Measurements from ENCODE around the gene AGBL4. TPM values are rescaled to one million over a fixed set of nuclear protein-coding genes. Genes with fewer than 3 reads are reported as not detected.

Gene AGBL4
- total RNA-seq, 1 donor from 2014 or later, result 3.1 TPM

GRCh38 chr1:49098866-49099265, 924.9 kb downstream of the AGBL4 start:
- no peaks in the 10 kb centered on the region for H3K27me3 Mint-ChIP-seq
- no peak for DNase-seq (ENCODE audit: low spot score, unreplicated experiment)
- peaks cover 1% of the 10 kb centered on the region for H3K36me3 Mint-ChIP-seq (ENCODE audit: insufficient read depth)
- peaks cover 48% of the 10 kb centered on the region for H3K9me3 Mint-ChIP-seq (ENCODE audit: low read depth)
- no peaks in the 10 kb centered on the region for H3K4me1 Mint-ChIP-seq (ENCODE audit: low read depth)
- no peak overlapping the region for H3K4me3 Mint-ChIP-seq (ENCODE audit: low read depth)
- no peak for TF ChIP-seq CTCF (IDR thresholded peaks at IDR 0.05; ENCODE audit: unreplicated experiment)
- H3K27ac Mint-ChIP-seq, result no peak overlapping the region

- DNase-seq (ENCODE audit: low spot score, unreplicated experiment), result no peak
- Mint-ChIP-seq H3K27ac (no peak overlapping the region), H3K36me3 (ENCODE audit: insufficient read depth) (peaks cover 3% of the 10 kb centered on the region), H3K27me3 (no peaks in the 10 kb centered on the region), H3K9me3 (ENCODE audit: low read depth) (peaks cover 82% of the 10 kb centered on the region), H3K4me1 (ENCODE audit: low read depth) (no peaks in the 10 kb centered on the region), H3K4me3 (ENCODE audit: low read depth) (no peak overlapping the region)
- no peak for TF ChIP-seq CTCF (IDR thresholded peaks at IDR 0.05; ENCODE audit: unreplicated experiment)
Measured at GRCh38 chr1:49086327-49086726, 937.4 kb downstream of the AGBL4 start.

- no peak for TF ChIP-seq CTCF (IDR thresholded peaks at IDR 0.05; ENCODE audit: unreplicated experiment)
- H3K36me3 Mint-ChIP-seq (ENCODE audit: insufficient read depth), result peaks cover 3% of the 10 kb centered on the region
- no peak for DNase-seq (ENCODE audit: low spot score, unreplicated experiment)
- H3K27ac Mint-ChIP-seq, result no peak overlapping the region
- H3K4me3 Mint-ChIP-seq (ENCODE audit: low read depth), result no peak overlapping the region
- H3K27me3 Mint-ChIP-seq, result no peaks in the 10 kb centered on the region
- no peaks in the 10 kb centered on the region for H3K4me1 Mint-ChIP-seq (ENCODE audit: low read depth)
- peaks cover 77% of the 10 kb centered on the region for H3K9me3 Mint-ChIP-seq (ENCODE audit: low read depth)
Measured at GRCh38 chr1:49085079-49085478, 938.7 kb downstream of the AGBL4 start.

- Mint-ChIP-seq H3K9me3 (ENCODE audit: low read depth) (peaks cover 63% of the 10 kb centered on the region), H3K27ac (no peak overlapping the region), H3K4me1 (ENCODE audit: low read depth) (no peaks in the 10 kb centered on the region), H3K36me3 (ENCODE audit: insufficient read depth) (no peaks in the 10 kb centered on the region), H3K27me3 (no peaks in the 10 kb centered on the region), H3K4me3 (ENCODE audit: low read depth) (no peak overlapping the region)
- DNase-seq (ENCODE audit: low spot score, unreplicated experiment), result no peak
- TF ChIP-seq CTCF (IDR thresholded peaks at IDR 0.05; ENCODE audit: unreplicated experiment), result no peak
Measured at GRCh38 chr1:49060766-49061165, 963.0 kb downstream of the AGBL4 start.

- Mint-ChIP-seq H3K9me3 (ENCODE audit: low read depth) (peaks cover 51% of the 10 kb centered on the region), H3K27ac (no peak overlapping the region), H3K4me3 (ENCODE audit: low read depth) (no peak overlapping the region), H3K4me1 (ENCODE audit: low read depth) (no peaks in the 10 kb centered on the region), H3K27me3 (no peaks in the 10 kb centered on the region), H3K36me3 (ENCODE audit: insufficient read depth) (no peaks in the 10 kb centered on the region)
- DNase-seq (ENCODE audit: low spot score, unreplicated experiment), result no peak
- no peak for TF ChIP-seq CTCF (IDR thresholded peaks at IDR 0.05; ENCODE audit: unreplicated experiment)
Measured at GRCh38 chr1:49059087-49059486, 964.7 kb downstream of the AGBL4 start.
